Neural cell (in vitro differentiated cells): Measurements from ENCODE around the gene PXK. TPM values are rescaled to one million over a fixed set of nuclear protein-coding genes. Genes with fewer than 3 reads are reported as not detected.

Source experiments
- H2AFZ ChIP-seq: fragments of 200-600, 300-800 bp; sonication (generic), shearing (Covaris generic); 2 replicates; pipeline ENCODE4 v1.6.0; 2014; ENCODE audit warnings: low read depth, mild to moderate bottlenecking, antibody characterized with exemption, low read length, moderate library complexity
- H3F3A ChIP-seq: fragments of 200-600 bp; shearing (Covaris generic); 2 replicates; pipeline ENCODE4 v1.6.1; 2016; ENCODE audit warnings: mild to moderate bottlenecking, moderate library complexity, mixed read lengths, antibody characterized with exemption, low read length; ENCODE audit not compliant: insufficient read depth, poor library complexity, severe bottlenecking
- H3K27ac ChIP-seq: fragments of 200-600, 300-800 bp; sonication (generic), shearing (Covaris generic); 2 replicates; pipeline ENCODE4 v1.5.1; 2014; ENCODE audit warnings: mild to moderate bottlenecking, low read length, moderate library complexity
- H3K27me3 ChIP-seq: fragments of 300-800, 200-600 bp; sonication (generic), shearing (Covaris generic); 2 replicates; pipeline ENCODE4 v1.6.0; 2014; ENCODE audit warnings: mild to moderate bottlenecking, low read depth, low read length, moderate library complexity; ENCODE audit not compliant: insufficient read depth
- H3K36me3 ChIP-seq: fragments of 300-800, 200-600 bp; sonication (generic), shearing (Covaris generic); 2 replicates; pipeline ENCODE4 v1.5.1; 2014; ENCODE audit warnings: mild to moderate bottlenecking, antibody characterized with exemption, low read length, moderate library complexity; ENCODE audit not compliant: insufficient read depth
- H3K4me2 ChIP-seq: fragments of 300-800, 200-600 bp; sonication (generic), shearing (Covaris generic); 2 replicates; pipeline ENCODE4 v1.6.0; 2014; ENCODE audit warnings: mild to moderate bottlenecking, low read length
- H3K4me3 ChIP-seq: fragments of 300-800, 200-600 bp; sonication (generic), shearing (Covaris generic); 2 replicates; pipeline ENCODE4 v1.5.1; 2014; ENCODE audit warnings: mild to moderate bottlenecking, low read length, moderate library complexity
- H3K79me2 ChIP-seq: fragments of 200-600 bp; shearing (Covaris generic); replicated peaks from 2 replicates; pipeline ENCODE4 v1.6.0; 2014; ENCODE audit warnings: mild to moderate bottlenecking, low read length, moderate library complexity; ENCODE audit not compliant: insufficient read depth
- H3K9ac ChIP-seq: fragments of 300-800, 200-600 bp; sonication (generic), shearing (Covaris generic); 2 replicates; pipeline ENCODE4 v1.6.1; 2016; ENCODE audit warnings: mild to moderate bottlenecking, low read length, mixed read lengths
- H3K9me2 ChIP-seq: fragments of 200-600 bp; shearing (Covaris generic); 2 replicates; pipeline ENCODE4 v1.6.1; 2016; ENCODE audit warnings: mild to moderate bottlenecking, low read length, mixed read lengths; ENCODE audit not compliant: insufficient read depth
- H3K9me3 ChIP-seq: fragments of 200-600, 300-800 bp; sonication (generic), shearing (Covaris generic); 2 replicates; pipeline ENCODE4 v1.6.1; 2016; ENCODE audit warnings: mild to moderate bottlenecking, mixed run types, low read length, moderate library complexity, mixed read lengths
- H4K20me1 ChIP-seq: fragments of 200-600 bp; shearing (Covaris generic); 2 replicates; pipeline ENCODE4 v1.6.1; 2016; ENCODE audit warnings: mild to moderate bottlenecking, mixed run types; ENCODE audit not compliant: insufficient read depth
- EP300 ChIP-seq: fragments of 450-650 bp; conservative IDR thresholded peaks from 2 replicates; pipeline ENCODE4 v1.6.1; 2014; ENCODE audit warnings: antibody characterized with exemption, mild to moderate bottlenecking, moderate library complexity; ENCODE audit not compliant: poor library complexity, severe bottlenecking
- EZH2 ChIP-seq: fragments of 200-600, 300-800 bp; shearing (Covaris generic), sonication (generic); IDR thresholded peaks from 2 replicates; pipeline ENCODE4 v1.6.1; 2014; ENCODE audit warnings: antibody characterized with exemption, low read length, borderline replicate concordance, mild to moderate bottlenecking; ENCODE audit not compliant: insufficient read depth, poor library complexity, severe bottlenecking
- MXI1 ChIP-seq: fragments of 450-650 bp; conservative IDR thresholded peaks from 2 replicates; pipeline ENCODE4 v1.6.1; 2014; ENCODE audit warnings: antibody characterized with exemption, mild to moderate bottlenecking; ENCODE audit not compliant: poor library complexity, severe bottlenecking
- POLR2AphosphoS5 ChIP-seq: IDR thresholded peaks from 2 replicates; pipeline ENCODE4 v1.6.1; 2012
- RAD21 ChIP-seq: fragments of 450-650 bp; conservative IDR thresholded peaks from 2 replicates; pipeline ENCODE4 v1.6.1; 2014; ENCODE audit warnings: antibody characterized with exemption, mild to moderate bottlenecking, moderate library complexity
- SMC3 ChIP-seq: fragments of 450-650 bp; conservative IDR thresholded peaks from 2 replicates; pipeline ENCODE4 v1.6.1; 2014; ENCODE audit warnings: antibody characterized with exemption, mild to moderate bottlenecking, moderate library complexity; ENCODE audit not compliant: poor library complexity
- TAF1 ChIP-seq: IDR thresholded peaks from 2 replicates; pipeline ENCODE4 v1.6.1; 2012; ENCODE audit warnings: low read depth
- polyA plus RNA-seq: library from polyadenylated mRNA; depleted of rRNA; stranded (reverse); fragments of >200 nt; gene quantifications from 2 replicates; pipeline ENCODE4 v1.2.3, GENCODE V29; 2014
- TF ChIP-seq, protein P1 (sequence below): IDR thresholded peaks from 2 replicates; pipeline ENCODE4 v1.6.1; 2012; ENCODE audit warnings: borderline replicate concordance
- TF ChIP-seq, protein P2 (sequence below): fragments of 450-650 bp; IDR thresholded peaks from 2 replicates; pipeline ENCODE4 v1.5.1; 2014; ENCODE audit warnings: antibody characterized with exemption, mild to moderate bottlenecking, moderate library complexity; ENCODE audit not compliant: poor library complexity, severe bottlenecking

The PXK gene
- polyA plus RNA-seq, 1 donor from 2014 or later: 37.7 TPM

GRCh38 chr3:58346368-58346767 lies 13.7 kb downstream of the PXK start:
- H3K9ac ChIP-seq: no peak overlapping the region
- no peaks in the 10 kb centered on the region for H3K27me3 ChIP-seq
- TF ChIP-seq, protein P1, sequence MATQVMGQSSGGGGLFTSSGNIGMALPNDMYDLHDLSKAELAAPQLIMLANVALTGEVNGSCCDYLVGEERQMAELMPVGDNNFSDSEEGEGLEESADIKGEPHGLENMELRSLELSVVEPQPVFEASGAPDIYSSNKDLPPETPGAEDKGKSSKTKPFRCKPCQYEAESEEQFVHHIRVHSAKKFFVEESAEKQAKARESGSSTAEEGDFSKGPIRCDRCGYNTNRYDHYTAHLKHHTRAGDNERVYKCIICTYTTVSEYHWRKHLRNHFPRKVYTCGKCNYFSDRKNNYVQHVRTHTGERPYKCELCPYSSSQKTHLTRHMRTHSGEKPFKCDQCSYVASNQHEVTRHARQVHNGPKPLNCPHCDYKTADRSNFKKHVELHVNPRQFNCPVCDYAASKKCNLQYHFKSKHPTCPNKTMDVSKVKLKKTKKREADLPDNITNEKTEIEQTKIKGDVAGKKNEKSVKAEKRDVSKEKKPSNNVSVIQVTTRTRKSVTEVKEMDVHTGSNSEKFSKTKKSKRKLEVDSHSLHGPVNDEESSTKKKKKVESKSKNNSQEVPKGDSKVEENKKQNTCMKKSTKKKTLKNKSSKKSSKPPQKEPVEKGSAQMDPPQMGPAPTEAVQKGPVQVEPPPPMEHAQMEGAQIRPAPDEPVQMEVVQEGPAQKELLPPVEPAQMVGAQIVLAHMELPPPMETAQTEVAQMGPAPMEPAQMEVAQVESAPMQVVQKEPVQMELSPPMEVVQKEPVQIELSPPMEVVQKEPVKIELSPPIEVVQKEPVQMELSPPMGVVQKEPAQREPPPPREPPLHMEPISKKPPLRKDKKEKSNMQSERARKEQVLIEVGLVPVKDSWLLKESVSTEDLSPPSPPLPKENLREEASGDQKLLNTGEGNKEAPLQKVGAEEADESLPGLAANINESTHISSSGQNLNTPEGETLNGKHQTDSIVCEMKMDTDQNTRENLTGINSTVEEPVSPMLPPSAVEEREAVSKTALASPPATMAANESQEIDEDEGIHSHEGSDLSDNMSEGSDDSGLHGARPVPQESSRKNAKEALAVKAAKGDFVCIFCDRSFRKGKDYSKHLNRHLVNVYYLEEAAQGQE: no peak
- TF ChIP-seq TAF1: no peak
- TF ChIP-seq MXI1: no peak
- TF ChIP-seq SMC3: no peak
- TF ChIP-seq POLR2AphosphoS5: no peak
- no peak for TF ChIP-seq RAD21
- TF ChIP-seq, protein P2, sequence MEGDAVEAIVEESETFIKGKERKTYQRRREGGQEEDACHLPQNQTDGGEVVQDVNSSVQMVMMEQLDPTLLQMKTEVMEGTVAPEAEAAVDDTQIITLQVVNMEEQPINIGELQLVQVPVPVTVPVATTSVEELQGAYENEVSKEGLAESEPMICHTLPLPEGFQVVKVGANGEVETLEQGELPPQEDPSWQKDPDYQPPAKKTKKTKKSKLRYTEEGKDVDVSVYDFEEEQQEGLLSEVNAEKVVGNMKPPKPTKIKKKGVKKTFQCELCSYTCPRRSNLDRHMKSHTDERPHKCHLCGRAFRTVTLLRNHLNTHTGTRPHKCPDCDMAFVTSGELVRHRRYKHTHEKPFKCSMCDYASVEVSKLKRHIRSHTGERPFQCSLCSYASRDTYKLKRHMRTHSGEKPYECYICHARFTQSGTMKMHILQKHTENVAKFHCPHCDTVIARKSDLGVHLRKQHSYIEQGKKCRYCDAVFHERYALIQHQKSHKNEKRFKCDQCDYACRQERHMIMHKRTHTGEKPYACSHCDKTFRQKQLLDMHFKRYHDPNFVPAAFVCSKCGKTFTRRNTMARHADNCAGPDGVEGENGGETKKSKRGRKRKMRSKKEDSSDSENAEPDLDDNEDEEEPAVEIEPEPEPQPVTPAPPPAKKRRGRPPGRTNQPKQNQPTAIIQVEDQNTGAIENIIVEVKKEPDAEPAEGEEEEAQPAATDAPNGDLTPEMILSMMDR: no peak
- no peak for TF ChIP-seq EZH2
- no peak for TF ChIP-seq EP300
- H3K9me2 ChIP-seq: no peaks in the 10 kb centered on the region
- no peaks in the 10 kb centered on the region for H3K9me3 ChIP-seq
- H4K20me1 ChIP-seq: no peaks in the 10 kb centered on the region
- H3K4me3 ChIP-seq: no peak overlapping the region
- no peak overlapping the region for H3K4me2 ChIP-seq
- H3K79me2 ChIP-seq: no peaks in the 10 kb centered on the region
- no peaks in the 10 kb centered on the region for H3F3A ChIP-seq
- no peaks in the 10 kb centered on the region for H3K36me3 ChIP-seq
- no peak overlapping the region for H2AFZ ChIP-seq
- H3K27ac ChIP-seq: no peak overlapping the region

DNA sequence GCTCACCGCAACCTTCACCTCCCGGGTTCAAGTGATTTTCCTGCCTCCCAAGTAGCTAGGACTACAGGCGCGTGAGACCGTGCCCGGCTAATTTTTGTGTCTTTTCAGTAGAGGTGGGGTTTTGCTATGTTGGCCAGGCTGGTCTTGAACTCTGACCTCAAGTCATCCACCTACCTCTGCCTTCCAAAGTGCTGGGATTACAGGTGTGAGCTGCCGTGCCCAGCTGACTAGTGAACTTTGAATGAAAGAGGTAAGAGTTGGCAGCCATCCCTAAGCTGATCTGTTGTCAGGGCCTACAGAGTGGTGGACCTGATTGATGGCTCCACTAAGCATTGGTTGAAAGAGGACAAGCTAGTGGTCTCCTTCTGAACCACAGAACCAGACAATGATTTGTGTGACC lies 15.3 kb downstream of the PXK start:
- Histone ChIP-seq H3K4me3 (no peak overlapping the region), H3K4me2 (no peak overlapping the region), H3K9me2 (no peaks in the 10 kb centered on the region), H3K9me3 (no peaks in the 10 kb centered on the region), H2AFZ (no peak overlapping the region), H4K20me1 (no peaks in the 10 kb centered on the region), H3K9ac (no peak overlapping the region), H3F3A (no peaks in the 10 kb centered on the region), H3K27ac (no peak overlapping the region), H3K79me2 (no peaks in the 10 kb centered on the region), H3K36me3 (no peaks in the 10 kb centered on the region), H3K27me3 (no peaks in the 10 kb centered on the region)
- no peak for TF ChIP-seq POLR2AphosphoS5
- no peak for TF ChIP-seq EP300
- TF ChIP-seq RAD21: no peak
- TF ChIP-seq, protein P2: no peak
